GM12864 (cell line): Measurements from ENCODE around the gene OR1M1.
"Not testable (repeated sequence)": the region's sequence is repeated elsewhere in the genome, so short reads cannot be mapped to it uniquely, and the experiment has no call there.

Experiments used
- DNase-seq: peaks from one replicate; pipeline ENCODE4 v3.0.0-alpha.2; 2011; ENCODE audit warnings: low read depth
- H3K4me3 ChIP-seq: 2 replicates; pipeline ENCODE4 v1.5.1; 2011; ENCODE audit warnings: mild to moderate bottlenecking, low read depth, low read length, control low read depth
- CTCF ChIP-seq: IDR thresholded peaks from 2 replicates; pipeline ENCODE4 v1.5.1; 2011; ENCODE audit warnings: low read depth, mild to moderate bottlenecking, moderate library complexity, low read length, control low read depth, inconsistent platforms; ENCODE audit errors: missing control alignments

The OR1M1 gene

DNA sequence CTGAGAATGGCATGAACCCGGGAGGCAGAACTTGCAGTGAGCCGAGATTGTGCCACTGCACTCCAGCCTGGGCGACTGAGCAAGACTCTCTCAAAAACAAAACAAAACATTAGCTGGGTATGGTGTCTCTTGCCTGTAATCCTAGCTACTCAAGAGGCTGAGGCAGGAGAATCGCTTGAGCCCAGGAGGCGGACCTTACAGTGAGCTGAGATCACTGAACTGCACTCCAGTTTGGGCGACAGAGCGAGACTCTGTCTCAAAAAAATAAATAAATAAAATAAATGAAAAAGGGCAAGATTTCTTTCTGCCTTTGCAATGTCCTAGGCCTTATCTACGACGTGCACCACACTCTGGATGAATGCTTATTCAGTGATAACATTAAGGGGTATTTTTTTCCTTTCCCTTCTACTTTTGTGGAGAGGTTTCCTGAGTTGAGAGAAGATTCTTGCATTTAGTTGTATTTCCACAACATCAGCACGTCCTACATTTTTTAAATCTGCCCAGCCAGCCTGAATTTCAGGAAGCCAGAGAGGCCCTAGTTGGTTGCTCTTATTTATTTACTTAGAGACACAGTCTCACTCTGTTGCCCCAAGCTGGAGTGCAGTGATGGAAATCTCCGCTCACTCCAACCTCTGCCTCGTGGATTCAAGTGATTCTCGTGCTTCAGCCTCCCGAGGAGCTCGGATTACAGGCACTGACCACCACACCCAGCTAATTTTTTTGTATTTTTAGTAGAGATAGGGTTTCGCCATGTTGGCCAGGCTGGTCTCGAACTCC, 26.1 kb upstream of the OR1M1 start:
- H3K4me3 ChIP-seq: no peak overlapping the region
- no peak for TF ChIP-seq CTCF
- no peak for DNase-seq

GRCh38 chr19:9061879-9062278, 25.0 kb upstream of the OR1M1 start:
- no peak for TF ChIP-seq CTCF
- DNase-seq: no peak
- no peak overlapping the region for H3K4me3 ChIP-seq

GRCh38 chr19:9065457-9066014, 21.3 kb upstream of the OR1M1 start:
- H3K4me3 ChIP-seq: no peak overlapping the region
- DNase-seq: no peak
- TF ChIP-seq CTCF: no peak

- no peak for TF ChIP-seq CTCF
- no peak overlapping the region for H3K4me3 ChIP-seq
- DNase-seq: no peak
These were observed 16.8 kb upstream of the OR1M1 start for GRCh38 chr19:9070066-9070465.

- not testable (repeated sequence) for H3K4me3 ChIP-seq, DNase-seq
These were observed 15.1 kb upstream of the OR1M1 start for GRCh38 chr19:9071720-9072119.

GRCh38 chr19:9073806-9074205, 13.1 kb upstream of the OR1M1 start:
- no peak for TF ChIP-seq CTCF
- DNase-seq: no peak
- H3K4me3 ChIP-seq: no peak overlapping the region

GRCh38 chr19:9075064-9075949, 11.6 kb upstream of the OR1M1 start:
- no peak overlapping the region for H3K4me3 ChIP-seq

More at GRCh38 chr19:9075064-9075949, 11.6 kb upstream of the OR1M1 start:
- no peak for DNase-seq
- TF ChIP-seq CTCF: no peak
